IMR-90 (cell line): ENCODE data around the gene CTAG2. TPM values are rescaled to one million over a fixed set of nuclear protein-coding genes. Genes with fewer than 3 reads are reported as not detected.

Experiments
- ATAC-seq: fragments of 200-7000 bp; cut with Tn5 transposase; 2 replicates; pipeline ENCODE4 v1.9.1; 2020; ENCODE audit warnings: low read depth, mild to moderate bottlenecking, moderate library complexity
- BruUV-seq: library from RNA; stranded (reverse); fragments of 400-500 nt; replicated peaks from 2 replicates; lab custom pipeline; 2021; lab: Mats Ljungman, UMichigan
- CTCF ChIA-PET: fragments of 300-600 bp; formaldehyde crosslinking; extraction: SDS; loops from one replicate; lab custom pipeline; 2021; ENCODE audit warnings: antibody characterized with exemption; lab: Yijun Ruan, JAX
- POLR2A ChIA-PET: fragments of 300-600 bp; sonication (Branson Sonifier 250); formaldehyde crosslinking; loops from one replicate; lab custom pipeline; 2022; ENCODE audit warnings: antibody characterized with exemption; ENCODE audit not compliant: unreplicated experiment; lab: Charles Lee
- DNase-seq: peaks from one replicate; pipeline ENCODE4 v3.0.0; 2013
- H2AFZ ChIP-seq: replicated peaks from 2 replicates; pipeline ENCODE3; 2013; ENCODE audit warnings: low read length, mild to moderate bottlenecking; ENCODE audit not compliant: poor library complexity
- H2AK5ac ChIP-seq: 2 replicates; pipeline ENCODE4 v1.6.1; 2013; ENCODE audit warnings: low read depth, low read length, inconsistent platforms
- H2AK9ac ChIP-seq: replicated peaks from 2 replicates; pipeline ENCODE3; 2013; ENCODE audit warnings: mild to moderate bottlenecking, low read depth, low read length, moderate library complexity; ENCODE audit not compliant: poor library complexity
- H2BK120ac ChIP-seq: 2 replicates; pipeline ENCODE4 v1.6.1; 2013; ENCODE audit warnings: low read depth, low read length, inconsistent platforms
- H2BK15ac ChIP-seq: 3 replicates; pipeline ENCODE4 v1.6.1; 2013; ENCODE audit warnings: low read depth, low read length, inconsistent platforms
- H2BK20ac ChIP-seq: 2 replicates; pipeline ENCODE4 v1.6.1; 2013; ENCODE audit warnings: low read depth, mild to moderate bottlenecking, inconsistent platforms, low read length, moderate library complexity
- H2BK5ac ChIP-seq: 2 replicates; pipeline ENCODE4 v1.6.1; 2013; ENCODE audit warnings: mild to moderate bottlenecking, low read depth, low read length, inconsistent platforms; ENCODE audit not compliant: poor library complexity, severe bottlenecking
- H3K14ac ChIP-seq: replicated peaks from 2 replicates; pipeline ENCODE4 v1.6.1; 2013; ENCODE audit warnings: low read depth, low read length, inconsistent platforms
- H3K18ac ChIP-seq: 2 replicates; pipeline ENCODE4 v1.6.1; 2013; ENCODE audit warnings: low read depth, low read length, control low read depth
- H3K23ac ChIP-seq: 2 replicates; pipeline ENCODE4 v1.6.1; 2013; ENCODE audit warnings: low read depth, low read length, inconsistent platforms
- H3K27ac ChIP-seq: 2 replicates; pipeline ENCODE4 v1.5.1; 2013; ENCODE audit warnings: mild to moderate bottlenecking, control low read depth, low read length; ENCODE audit not compliant: insufficient read depth
- H3K27me3 ChIP-seq: 2 replicates; pipeline ENCODE4 v1.6.1; 2013; ENCODE audit warnings: low read length; ENCODE audit not compliant: control insufficient read depth, insufficient read depth
- H3K36me3 ChIP-seq: 2 replicates; pipeline ENCODE4 v1.6.1; 2013; ENCODE audit warnings: low read length, mixed read lengths; ENCODE audit not compliant: control insufficient read depth, insufficient read depth
- H3K4ac ChIP-seq: 2 replicates; pipeline ENCODE4 v1.6.1; 2013; ENCODE audit warnings: low read depth, low read length, inconsistent platforms
- H3K4me1 ChIP-seq: 2 replicates; pipeline ENCODE4 v1.6.1; 2013; ENCODE audit warnings: low read length, mixed read lengths; ENCODE audit not compliant: control insufficient read depth, insufficient read depth
- H3K4me2 ChIP-seq: 2 replicates; pipeline ENCODE4 v1.6.1; 2013; ENCODE audit warnings: low read depth, mild to moderate bottlenecking, control low read depth, low read length, moderate library complexity
- H3K4me3 ChIP-seq: 2 replicates; pipeline ENCODE4 v1.5.1; 2013; ENCODE audit warnings: low read depth, mild to moderate bottlenecking, control low read depth, low read length, moderate library complexity; ENCODE audit not compliant: insufficient read depth
- H3K56ac ChIP-seq: 2 replicates; pipeline ENCODE4 v1.6.1; 2013; ENCODE audit warnings: low read length, inconsistent platforms; ENCODE audit not compliant: insufficient read depth; ENCODE audit errors: extremely low read depth
- H3K79me1 ChIP-seq, 2 experiments: 2 replicates each; pipeline ENCODE4 v1.6.1; 2013; ENCODE audit warnings: low read length in 2 of 2, inconsistent platforms in 1 of 2, low read depth in 1 of 2
- H3K9ac ChIP-seq: 2 replicates; pipeline ENCODE4 v1.6.1; 2013; ENCODE audit warnings: low read depth, low read length, control low read depth
- H3K9me1 ChIP-seq: 2 replicates; pipeline ENCODE4 v1.6.1; 2013; ENCODE audit warnings: low read length, inconsistent platforms; ENCODE audit not compliant: insufficient read depth
- H3K9me3 ChIP-seq: 2 replicates; pipeline ENCODE4 v1.6.1; 2013; ENCODE audit warnings: low read length; ENCODE audit not compliant: control insufficient read depth, insufficient read depth
- H4K20me1 ChIP-seq: 2 replicates; pipeline ENCODE4 v1.6.1; 2013; ENCODE audit warnings: low read length, inconsistent platforms; ENCODE audit not compliant: insufficient read depth
- H4K5ac ChIP-seq: 2 replicates; pipeline ENCODE4 v1.6.1; 2013; ENCODE audit warnings: mild to moderate bottlenecking, low read depth, low read length, control low read depth
- H4K8ac ChIP-seq, 2 experiments: 2 replicates each; pipeline ENCODE4 v1.6.1; 2013; ENCODE audit warnings: low read depth in 2 of 2, low read length in 2 of 2, control low read depth in 1 of 2, inconsistent platforms in 1 of 2
- H4K91ac ChIP-seq: 2 replicates; pipeline ENCODE4 v1.6.1; 2013; ENCODE audit warnings: low read depth, low read length, inconsistent platforms; ENCODE audit not compliant: insufficient read depth
- MAFK ChIP-seq: IDR thresholded peaks from 2 replicates; pipeline ENCODE4 v1.6.1; 2012; ENCODE audit warnings: low read depth, low read length, improper control_type of control experiment
- NFE2L2 ChIP-seq: fragments of 150-350 bp; IDR thresholded peaks from 2 replicates; pipeline ENCODE4 v1.6.1; 2016; ENCODE audit warnings: low read depth, mild to moderate bottlenecking, low read length
- WGBS, 2 experiments: methylation state at CpG; one replicate each; pipeline versions ENCODE4 v1.1.5 to v1.1.7; 2013; ENCODE audit warnings: missing lambda C conversion rate in 2 of 2; ENCODE audit not compliant: insufficient read length in 1 of 2; ENCODE audit errors: extremely low coverage in 2 of 2; 5-methylcytosine and 5-hydroxymethylcytosine counted together
- dilution Hi-C: fragments of 300-500 bp; cut with HindIII; formaldehyde crosslinking; loops from one replicate; pipeline ENCODE4 v1.14.3; 2018; ENCODE audit warnings: low sequenced_read_pairs; ENCODE audit not compliant: unreplicated experiment
- in situ Hi-C: fragments of 300-500 bp; cut with MboI; formaldehyde crosslinking; loops from 3 replicates; pipeline ENCODE4 v1.14.3; 2019; ENCODE audit warnings: low sequenced_read_pairs, inconsistent platforms, mixed read lengths
- intact Hi-C: fragments of 100-400 bp; cut with micrococcal nuclease; formaldehyde crosslinking; loops from 2 replicates; pipeline ENCODE4 v1.10.0; 2022
- polyA plus RNA-seq, 3 experiments: library from polyadenylated mRNA; depleted of rRNA; stranded (reverse); fragments of >200 nt; gene quantifications; 2 replicates each; pipeline ENCODE4 v1.2.3, GENCODE V29; 2012; ENCODE audit warnings: low replicate concordance in 1 of 3
- total RNA-seq: library from RNA; depleted of rRNA; stranded (reverse); fragments of >200 nt; gene quantifications from 2 replicates; pipeline ENCODE4 v1.2.3, GENCODE V29; 2012

The CTAG2 gene
- total and polyA plus RNA-seq, 2 of the 4 experiments (the other 2 are of a cell fraction), result 27.1 to 42.5 TPM

GRCh38 chrX:154657226-154657805, 3.9 kb upstream of the CTAG2 start:
- intact Hi-C loops, result no loop called here

More at GRCh38 chrX:154657226-154657805, 3.9 kb upstream of the CTAG2 start:
- H4K91ac ChIP-seq, result no peak overlapping the region
- 55% methylated on average over 6 of the region's 15 CpGs; no CpG with 5 or more reads in 1 of the 2 experiments for WGBS, 2 experiments
- no peak overlapping the region for H2BK15ac ChIP-seq
- no peak overlapping the region for H3K56ac ChIP-seq
- no peak overlapping the region for H4K5ac ChIP-seq
- no peak overlapping the region for H3K27ac ChIP-seq
- no peak overlapping the region for H2BK20ac ChIP-seq
- dilution Hi-C loops, result no loop called here
- H3K14ac ChIP-seq, result no peak overlapping the region
- ATAC-seq (no peak), DNase-seq (no peak)
- BruUV-seq, result no TSS peak
- no peaks in the 10 kb centered on the region for H3K36me3 ChIP-seq
- TF ChIP-seq MAFK, result peak; percentile 57
- no peak for TF ChIP-seq NFE2L2
- H2BK120ac ChIP-seq, result no peak overlapping the region
- no peak overlapping the region for H2AK5ac ChIP-seq
- no peak overlapping the region for H2BK5ac ChIP-seq
- H3K18ac ChIP-seq, result no peak overlapping the region
- H3K9me3 ChIP-seq, result peaks cover 3% of the 10 kb centered on the region
- H3K4me2 ChIP-seq, result no peak overlapping the region
- no peak overlapping the region for H2AFZ ChIP-seq
- ChIA-PET POLR2A (no interaction called here), CTCF (interaction anchor here (0.6 kb wide), 1 partner anchor 15 kb away, joined by 3 read pairs; no protein-coding TSS in a partner anchor)
- H3K9ac ChIP-seq, result no peak overlapping the region
- no peaks in the 10 kb centered on the region for H3K79me1 ChIP-seq
- H2AK9ac ChIP-seq, result no peak overlapping the region
- H3K4me3 ChIP-seq, result no peak overlapping the region
- H4K20me1 ChIP-seq, result no peaks in the 10 kb centered on the region
- H3K9me1 ChIP-seq, result no peaks in the 10 kb centered on the region
- in situ Hi-C loops, result no loop called here
- no peak overlapping the region for H4K8ac ChIP-seq
- H3K27me3 ChIP-seq, result peaks cover 2% of the 10 kb centered on the region; the same call in 1 of the 2 replicates
- H3K4me1 ChIP-seq, result no peaks in the 10 kb centered on the region
- no peak overlapping the region for H3K4ac ChIP-seq
- H3K23ac ChIP-seq, result no peak overlapping the region
